ENCODE measurements around the gene SPR. TPM values are rescaled to one million over a fixed set of nuclear protein-coding genes. Genes with fewer than 3 reads are reported as not detected.

The SPR gene
- total and polyA plus RNA-seq, 2 of the 13 experiments (the other 11 are each of a cell fraction or from before 2014, with no cell fraction given), result 34.0 to 96.0 TPM

DNA sequence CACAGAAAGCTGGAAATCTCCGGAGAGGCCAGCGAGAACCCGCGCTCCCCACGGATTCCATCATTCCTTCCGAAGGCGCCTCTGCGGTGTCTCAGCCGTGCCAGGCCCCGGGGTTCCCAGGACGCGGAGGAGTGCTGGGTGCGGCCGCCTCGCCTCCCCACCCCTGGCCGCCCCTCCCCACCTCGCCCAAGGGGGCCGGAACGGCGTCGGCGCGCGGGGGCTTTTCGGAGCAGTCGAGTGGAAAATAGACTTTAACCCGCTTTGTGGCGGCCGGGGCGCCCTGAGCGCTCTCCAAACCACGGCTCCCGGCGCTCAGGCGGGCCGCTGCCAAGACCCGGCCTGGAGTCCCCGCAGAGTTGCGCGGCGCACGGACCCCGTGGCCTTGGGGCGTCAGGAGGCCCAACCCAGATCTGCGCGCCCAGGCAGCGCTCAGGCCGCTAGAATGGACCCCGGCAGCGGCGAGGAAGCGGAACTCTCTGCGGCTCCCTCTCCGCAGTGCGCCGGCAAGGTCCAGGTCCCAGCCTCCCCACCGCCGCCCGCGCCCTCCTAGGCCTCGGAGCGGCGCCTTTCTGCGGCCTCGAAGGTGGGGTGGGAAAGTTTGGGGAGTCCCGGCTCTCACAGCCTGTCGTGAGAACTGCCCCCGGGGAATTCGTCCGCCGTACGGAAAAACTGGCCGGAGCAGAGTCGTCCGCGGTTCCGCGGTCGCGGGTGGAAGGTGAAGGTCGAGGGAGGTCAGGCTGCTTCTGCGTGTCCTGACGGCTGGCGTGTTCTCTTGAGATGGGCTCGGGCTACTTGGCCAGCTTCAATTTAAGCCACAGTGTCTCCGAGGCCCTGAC lies 28.9 kb downstream of the SPR start (continued):
- no peak for TF ChIP-seq DMAP1 (CRISPR knock-in tag; IDR thresholded peaks at IDR 0.05)
- no peak for TF ChIP-seq TCF12 (IDR thresholded peaks at IDR 0.05)
- TF ChIP-seq TCF12 (CRISPR knock-in tag; IDR thresholded peaks at IDR 0.05), result 0 out of 2 replicates have a peak, but pooled peaks have one; percentile 53
- TF ChIP-seq JARID2 (CRISPR knock-in tag; IDR thresholded peaks at IDR 0.05; ENCODE audit: insufficient replicate concordance), result no peak
- no peak for TF ChIP-seq ZNF816 (CRISPR knock-in tag; IDR thresholded peaks at IDR 0.05; ENCODE audit: borderline replicate concordance)
- no peak for TF ChIP-seq ZNF142 (CRISPR knock-in tag; IDR thresholded peaks at IDR 0.05)
- peak; percentile 60; the same call in 1 of the 2 replicates for TF ChIP-seq ZNF431 (CRISPR knock-in tag; IDR thresholded peaks at IDR 0.05; ENCODE audit: borderline replicate concordance, low read depth)
- TF ChIP-seq KAT8 (CRISPR knock-in tag; IDR thresholded peaks at IDR 0.05), result peak; percentile 65; the same call in 1 of the 2 replicates
- TF ChIP-seq DR1 (CRISPR knock-in tag; IDR thresholded peaks at IDR 0.05), result 0 out of 2 replicates have a peak, but pooled peaks have one; percentile 51
- TF ChIP-seq CEBPB (IDR thresholded peaks at IDR 0.05; ENCODE audit: borderline replicate concordance, low read depth, low read length), result no peak
- peak; percentile 64; the same call in 1 of the 2 replicates for TF ChIP-seq KAT7 (CRISPR knock-in tag; IDR thresholded peaks at IDR 0.05; ENCODE audit: borderline replicate concordance)
- no peak for TF ChIP-seq ZNF619 (CRISPR knock-in tag; IDR thresholded peaks at IDR 0.05)
- TF ChIP-seq FOSL2 (CRISPR knock-in tag; IDR thresholded peaks at IDR 0.05), result peak; percentile 42
- TF ChIP-seq HOMEZ (CRISPR knock-in tag; IDR thresholded peaks at IDR 0.05; ENCODE audit: low read depth), result no peak
- no peak for TF ChIP-seq ZNF644 (CRISPR knock-in tag; IDR thresholded peaks at IDR 0.05; ENCODE audit: low read depth)
- TF ChIP-seq SKI (IDR thresholded peaks at IDR 0.05; ENCODE audit: partially characterized antibody), result peak; percentile 26
- TF ChIP-seq SRSF9 (IDR thresholded peaks at IDR 0.05; ENCODE audit: borderline replicate concordance, insufficient read depth, low read depth, low read length, poor library complexity, severe bottlenecking), result no peak
- 0 out of 2 replicates have a peak, but pooled peaks have one; percentile 17 for TF ChIP-seq ZNF761 (CRISPR knock-in tag; conservative IDR thresholded peaks at IDR 0.05)
- TF ChIP-seq MTA1 (CRISPR knock-in tag; IDR thresholded peaks at IDR 0.05; ENCODE audit: borderline replicate concordance), result peak; percentile 75; the same call in 1 of the 2 replicates
- TF ChIP-seq NFATC3 (CRISPR knock-in tag; IDR thresholded peaks at IDR 0.05), result no peak
- TF ChIP-seq ZNF614 (CRISPR knock-in tag; IDR thresholded peaks at IDR 0.05; ENCODE audit: borderline replicate concordance), result no peak
- TF ChIP-seq, protein P1, sequence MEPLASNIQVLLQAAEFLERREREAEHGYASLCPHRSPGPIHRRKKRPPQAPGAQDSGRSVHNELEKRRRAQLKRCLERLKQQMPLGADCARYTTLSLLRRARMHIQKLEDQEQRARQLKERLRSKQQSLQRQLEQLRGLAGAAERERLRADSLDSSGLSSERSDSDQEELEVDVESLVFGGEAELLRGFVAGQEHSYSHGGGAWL (CRISPR knock-in tag; IDR thresholded peaks at IDR 0.05), result no peak; the same call in 1 of the 2 replicates
- TF ChIP-seq MED1 (CRISPR knock-in tag; IDR thresholded peaks at IDR 0.05), result peak; percentile 36; the same call in 1 of the 2 replicates
